Fibroblast of mammary gland (primary cell): ENCODE data around the gene KRT73.

Experiments
- DNase-seq: peaks from one replicate; pipeline ENCODE4 v3.0.0-alpha.2; 2010; ENCODE audit warnings: low read depth
- H3K4me3 ChIP-seq: 2 replicates; pipeline ENCODE4 v1.5.1; 2011; ENCODE audit warnings: low read depth, mild to moderate bottlenecking, low read length, moderate library complexity; ENCODE audit not compliant: control insufficient read depth
- CTCF ChIP-seq: conservative IDR thresholded peaks from 2 replicates; pipeline ENCODE4 v1.5.1; 2011; ENCODE audit warnings: low read depth, low read length, inconsistent platforms; ENCODE audit not compliant: control insufficient read depth, insufficient read depth

The KRT73 gene

GRCh38 chr12:52580496-52580895 lies 37.9 kb downstream of the KRT73 start:
- TF ChIP-seq CTCF = no peak
- DNase-seq = no peak
- H3K4me3 ChIP-seq = no peak overlapping the region

GRCh38 chr12:52579468-52580465 lies 38.6 kb downstream of the KRT73 start:
- no peak for TF ChIP-seq CTCF
- H3K4me3 ChIP-seq = no peak overlapping the region
- DNase-seq = no peak

- TF ChIP-seq CTCF = no peak
- H3K4me3 ChIP-seq = no peak overlapping the region
- no peak for DNase-seq
Measured at GRCh38 chr12:52578469-52578868, 39.9 kb downstream of the KRT73 start.

- no peak for TF ChIP-seq CTCF
- no peak for DNase-seq
- H3K4me3 ChIP-seq = no peak overlapping the region
Measured at GRCh38 chr12:52577316-52577715, 41.0 kb downstream of the KRT73 start.

- TF ChIP-seq CTCF = no peak
- no peak overlapping the region for H3K4me3 ChIP-seq
- no peak for DNase-seq
Measured at GRCh38 chr12:52575948-52576347, 42.4 kb downstream of the KRT73 start.

GRCh38 chr12:52575256-52575655 lies 43.1 kb downstream of the KRT73 start:
- no peak overlapping the region for H3K4me3 ChIP-seq
- TF ChIP-seq CTCF = no peak
- DNase-seq = no peak
